ENCODE measurements around the gene FBXL2.
"Not testable (repeated sequence)": the region's sequence is repeated elsewhere in the genome, so short reads cannot be mapped to it uniquely, and the experiment has no call there.

FBXL2 gene

GRCh38 chr3:33388374-33389100, 111.3 kb downstream of the FBXL2 start:
- no peak for DNase-seq

- DNase-seq: no peak
These were observed 112.7 kb downstream of the FBXL2 start for GRCh38 chr3:33389908-33390307.

DNA sequence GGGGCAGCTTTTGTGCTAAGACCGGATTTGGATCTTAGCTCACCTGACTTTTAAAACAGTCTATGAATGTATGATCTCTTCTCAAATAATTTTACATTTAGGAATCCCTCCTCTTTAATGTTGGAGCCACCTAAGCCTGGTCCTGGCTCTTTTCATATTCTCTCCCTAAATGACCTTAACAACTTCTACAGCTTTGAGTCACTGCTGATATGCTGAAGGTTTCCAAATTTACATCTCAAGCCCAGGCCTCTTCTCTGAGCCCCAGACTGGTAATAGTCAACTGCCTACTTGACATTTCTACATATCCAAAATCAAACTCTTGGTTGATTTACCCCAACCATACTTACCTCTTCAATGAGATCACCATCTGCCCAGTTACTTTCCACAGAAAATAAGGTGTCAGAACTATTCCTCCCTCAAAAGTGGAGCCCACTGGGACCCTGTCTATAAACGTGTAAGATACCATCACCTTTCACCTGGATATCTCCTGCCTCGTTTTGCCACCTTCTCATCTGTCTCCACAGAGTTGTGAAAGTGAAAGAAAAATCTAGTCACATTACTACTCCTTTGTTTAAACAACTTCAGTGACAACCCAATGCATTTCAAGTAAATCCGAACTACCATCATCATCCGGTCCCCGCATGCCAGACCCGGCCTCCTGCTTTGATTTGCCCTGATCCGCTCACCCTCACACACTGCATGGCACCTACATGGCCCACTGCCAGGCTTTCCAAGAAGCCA, 114.2 kb downstream of the FBXL2 start:
- DNase-seq: no peak

DNA sequence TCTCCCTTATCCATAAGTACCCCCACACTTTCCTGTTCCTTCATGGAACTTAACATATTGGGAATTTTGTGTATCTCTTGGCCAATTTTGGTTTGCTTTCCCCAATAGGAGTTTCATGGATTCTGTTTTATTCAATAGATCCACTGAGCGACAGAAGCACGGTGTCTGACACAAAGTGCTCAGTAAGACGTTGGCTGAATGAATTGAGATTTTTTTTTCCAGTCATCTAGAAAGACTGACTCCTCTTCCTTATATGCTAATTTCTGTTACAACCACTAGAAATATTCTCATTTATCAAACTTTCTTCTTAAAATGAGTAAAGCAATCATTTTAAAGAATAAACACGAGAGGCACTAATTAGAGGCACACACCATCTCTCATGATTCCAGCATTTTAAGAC, 114.9 kb downstream of the FBXL2 start:
- no peak for DNase-seq

- DNase-seq: no peak
These were observed 115.5 kb downstream of the FBXL2 start for GRCh38 chr3:33392703-33393125.

DNA sequence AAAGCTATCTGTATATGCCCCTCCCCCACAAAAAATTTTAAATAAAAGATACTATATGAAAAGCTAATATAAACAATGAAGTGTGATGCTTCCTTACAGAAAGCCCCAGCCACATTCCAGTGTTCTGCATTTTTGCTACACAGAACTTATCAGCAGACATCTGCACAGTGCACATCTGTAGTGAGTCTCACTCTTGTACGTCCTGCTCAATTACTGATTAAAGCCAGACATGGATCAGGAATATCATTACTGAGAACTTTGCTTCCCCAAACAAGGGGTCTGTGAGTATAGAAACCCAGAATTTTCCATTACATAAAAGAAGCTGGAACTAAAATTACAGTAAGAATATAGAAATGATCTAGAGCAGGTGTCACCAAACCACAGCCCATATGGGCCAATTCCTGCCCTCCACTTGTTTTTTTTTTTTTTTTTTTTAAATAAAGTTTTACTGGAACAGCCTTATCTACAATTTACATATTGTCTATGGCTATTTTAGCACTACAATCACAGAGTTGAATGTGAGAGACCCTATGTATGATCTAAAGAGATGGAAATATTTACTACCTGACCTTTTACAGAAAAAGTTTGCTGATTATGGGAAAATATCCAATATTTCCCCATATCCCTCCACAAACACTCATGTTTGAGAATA, 117.3 kb downstream of the FBXL2 start:
- DNase-seq: no peak

GRCh38 chr3:33395900-33396299, 118.7 kb downstream of the FBXL2 start:
- no peak for DNase-seq

- no peak for DNase-seq
These were observed 121.2 kb downstream of the FBXL2 start for GRCh38 chr3:33398410-33398809.

DNA sequence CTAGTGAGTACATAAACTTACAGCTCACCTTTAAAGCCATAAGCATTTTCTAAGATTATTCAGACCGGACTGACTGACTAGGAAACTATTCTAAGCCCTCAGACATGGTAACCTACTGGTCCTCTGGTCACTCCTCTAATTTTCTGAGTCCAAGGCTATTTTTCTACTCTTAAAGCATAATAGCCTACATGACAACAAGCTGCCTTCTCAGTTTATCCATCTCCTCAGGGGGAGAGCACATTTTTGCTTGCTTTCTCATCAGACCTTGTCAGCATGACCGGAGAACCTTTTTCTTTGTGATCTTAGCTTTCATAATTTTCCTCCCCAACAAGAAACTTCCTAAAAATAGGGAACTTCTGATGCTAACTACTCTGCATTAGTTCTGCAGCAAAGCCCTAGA, 124.5 kb downstream of the FBXL2 start:
- no peak for DNase-seq

DNA sequence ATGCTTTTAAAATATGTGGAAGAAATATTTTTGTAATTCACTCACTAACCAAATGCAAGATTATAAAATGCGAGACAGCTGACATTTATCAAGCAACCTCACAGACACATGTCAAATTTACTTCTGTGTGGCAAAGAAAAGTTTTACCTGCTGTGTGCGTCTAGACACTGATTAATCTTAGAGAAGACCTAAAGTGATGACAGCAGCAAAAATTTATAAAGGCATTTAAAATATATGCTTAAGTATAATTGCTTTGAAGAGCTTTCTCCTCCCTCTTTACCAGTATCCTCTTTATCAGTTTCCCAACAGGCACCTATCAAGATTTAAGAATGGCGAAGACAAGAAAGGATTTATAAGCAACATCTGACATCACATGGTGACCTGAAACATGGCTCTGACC, 125.7 kb downstream of the FBXL2 start:
- DNase-seq: no peak

- DNase-seq: no peak
These were observed 126.5 kb downstream of the FBXL2 start for GRCh38 chr3:33403756-33404155.

GRCh38 chr3:33410816-33411215, 133.6 kb downstream of the FBXL2 start:
- DNase-seq: not testable (repeated sequence)

DNA sequence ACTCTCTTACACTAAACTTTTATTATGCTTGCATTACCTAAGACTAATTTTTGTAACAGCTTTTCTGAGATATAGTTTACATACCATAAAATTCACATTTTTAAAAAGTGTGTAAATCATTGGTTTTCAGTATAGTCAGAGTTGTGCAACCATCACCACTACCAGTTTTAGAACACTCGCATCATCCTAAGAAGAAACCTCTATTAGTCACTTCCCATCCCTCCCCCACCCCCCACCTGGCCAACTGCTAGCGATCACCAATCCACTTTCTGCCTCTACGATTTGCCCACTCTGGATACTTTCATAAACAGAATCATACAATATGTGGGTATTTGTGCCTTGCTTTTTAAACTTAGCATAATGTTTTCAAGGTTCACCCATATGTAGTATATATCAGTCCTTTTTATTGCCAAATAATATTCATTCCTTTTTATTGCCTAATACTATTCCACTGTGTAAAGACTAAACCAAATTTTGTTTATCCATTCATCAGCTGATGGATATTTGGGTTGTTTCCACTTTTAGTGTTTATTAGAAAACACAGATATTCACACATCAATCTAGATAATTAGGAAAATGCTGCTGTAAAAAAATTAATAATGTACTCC, 139.9 kb downstream of the FBXL2 start:
- peak; percentile 61 for DNase-seq

DNA sequence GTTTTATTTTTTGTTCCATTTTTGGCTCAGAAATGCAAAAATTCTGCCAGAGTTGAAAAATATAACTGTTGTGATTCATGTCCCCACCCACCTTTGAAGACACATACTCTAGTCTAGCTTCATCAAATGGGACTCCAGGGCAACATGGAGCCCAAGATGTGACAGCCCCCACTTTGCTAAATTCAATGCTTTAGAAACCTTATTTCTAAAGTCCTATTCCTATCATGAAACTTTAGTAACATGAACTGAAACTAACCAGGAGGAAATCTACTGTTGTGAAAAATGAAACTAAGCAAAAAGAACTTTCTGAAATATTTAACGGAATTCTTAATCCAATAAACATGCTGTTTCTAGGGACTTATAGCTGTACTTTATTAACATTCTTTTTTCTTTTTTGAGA, 142.7 kb downstream of the FBXL2 start:
- no peak for DNase-seq

DNA sequence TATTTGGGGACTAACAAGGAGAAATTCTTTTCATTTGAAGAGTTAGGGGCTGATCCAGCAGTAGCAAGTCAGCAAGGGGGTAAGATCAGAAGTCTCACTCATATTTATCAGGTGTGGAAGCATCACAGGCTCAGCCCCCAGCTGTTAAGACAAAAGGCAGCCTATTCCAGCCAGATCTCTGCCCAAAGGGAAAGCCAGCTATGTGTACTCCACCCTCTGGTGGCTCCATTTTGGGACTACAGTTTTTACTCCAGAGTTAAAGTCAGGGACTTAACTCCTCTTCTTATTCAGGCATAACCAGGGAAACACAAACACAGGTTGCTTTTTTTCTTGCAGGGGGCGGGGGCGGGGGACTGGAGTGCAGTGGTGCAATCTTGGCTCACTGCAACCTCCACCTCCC, 143.7 kb downstream of the FBXL2 start:
- DNase-seq: no peak

DNA sequence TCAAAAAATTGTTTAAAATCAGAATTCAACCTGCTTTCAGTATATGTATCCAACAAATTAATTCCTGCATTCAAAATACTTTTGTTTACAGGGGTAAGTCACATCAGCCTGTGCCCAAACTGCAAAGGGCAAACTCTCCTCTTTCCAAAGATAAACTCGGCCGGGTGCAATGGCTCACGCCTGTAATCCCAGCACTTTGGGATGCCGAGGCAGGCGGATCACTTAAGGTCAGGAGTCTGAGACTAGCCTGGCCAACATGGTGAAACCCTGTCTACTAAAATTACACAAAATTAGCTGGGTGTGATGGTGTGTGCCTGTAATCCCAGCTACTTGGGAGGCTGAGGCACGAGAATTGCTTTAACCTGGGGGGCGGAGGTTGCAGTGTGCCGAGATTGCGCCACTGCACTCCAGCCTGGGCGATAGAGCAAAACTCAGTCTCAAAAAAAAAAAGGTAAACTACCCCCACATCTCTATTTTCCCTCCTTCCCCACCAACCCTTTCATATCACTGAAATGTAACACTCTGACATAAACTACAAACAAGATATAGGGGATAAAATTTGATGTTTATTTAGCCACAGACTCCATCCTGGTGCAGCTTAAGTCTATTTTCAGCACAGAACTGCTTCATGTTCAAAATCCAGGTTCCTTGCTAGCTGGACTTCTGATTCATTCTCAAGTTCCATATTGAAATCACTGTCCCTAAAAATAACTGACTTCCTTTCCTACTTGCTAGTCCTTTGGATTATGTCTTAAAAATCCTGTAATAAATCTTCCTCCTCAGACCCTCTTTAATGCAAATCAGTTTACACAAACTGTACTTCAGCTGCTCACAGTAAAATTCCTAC, 147.6 kb downstream of the FBXL2 start:
- no peak for DNase-seq

GRCh38 chr3:33425453-33425852, 148.2 kb downstream of the FBXL2 start:
- DNase-seq: no peak

DNA sequence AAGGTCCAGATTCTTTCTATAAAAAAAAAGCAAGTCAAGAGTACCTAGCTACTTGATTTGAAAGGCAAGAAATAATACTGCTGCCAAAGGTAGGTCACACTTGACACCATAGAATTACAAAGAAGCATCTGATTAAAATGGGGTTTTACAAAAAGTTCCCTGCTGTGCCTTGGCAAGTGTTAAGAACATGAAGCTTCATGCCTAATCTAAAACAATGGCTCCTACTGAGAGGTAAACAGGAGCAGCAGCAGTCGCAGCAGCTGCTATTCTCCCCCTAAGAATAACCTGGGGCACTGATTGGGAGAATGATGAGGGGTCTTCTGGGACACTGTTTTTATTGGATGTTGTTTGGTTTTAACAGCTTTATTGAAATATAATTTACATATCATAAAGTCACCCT, 148.8 kb downstream of the FBXL2 start:
- no peak for DNase-seq

- no peak for DNase-seq
These were observed 149.5 kb downstream of the FBXL2 start for GRCh38 chr3:33426630-33427317.

- no peak for DNase-seq
These were observed 151.5 kb downstream of the FBXL2 start for GRCh38 chr3:33428734-33429133.

DNA sequence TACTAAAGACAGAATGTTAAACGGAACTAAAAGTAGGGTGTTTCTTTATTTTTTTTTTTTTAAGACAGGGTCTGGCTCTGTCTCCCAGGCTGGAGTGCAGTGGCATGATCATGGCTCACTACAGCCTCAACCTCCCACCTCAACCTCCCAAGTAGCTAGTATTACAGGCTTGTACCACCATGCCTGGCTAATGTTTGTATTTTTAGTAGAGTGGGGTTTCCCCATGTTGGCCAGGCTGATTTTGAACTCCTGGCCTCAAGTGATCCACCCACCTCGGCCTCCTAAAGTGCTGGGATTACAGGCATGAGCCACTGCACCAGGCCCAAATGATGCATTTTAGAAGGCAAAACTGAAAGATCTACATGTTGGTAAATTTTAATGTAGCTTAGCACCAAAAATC, 152.1 kb downstream of the FBXL2 start:
- DNase-seq: not testable (repeated sequence)

DNA sequence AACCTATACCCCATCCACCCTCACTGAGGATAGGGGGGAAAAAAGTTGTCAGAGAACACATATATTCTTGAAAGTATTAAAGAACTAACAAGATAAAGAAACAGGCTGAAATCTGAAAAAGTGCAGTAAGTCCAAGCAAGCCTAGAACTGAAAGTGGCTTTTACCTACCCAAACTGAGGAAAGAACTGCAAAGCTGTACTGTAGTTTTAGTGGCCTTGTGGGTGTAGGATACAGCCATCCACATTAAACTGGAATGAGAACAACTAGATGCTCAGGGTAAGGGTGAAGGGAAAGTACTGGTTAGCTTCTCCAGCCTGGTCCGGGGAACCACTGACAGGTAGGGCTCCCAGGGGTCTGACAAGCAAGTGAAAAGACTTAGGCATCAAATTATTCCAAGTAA, 152.8 kb downstream of the FBXL2 start:
- no peak for DNase-seq

Measured in activated CD4-positive, alpha-beta T cell treated with anti-CD3 and anti-CD28 coated beads, Interleukin-2, amount 50 U/mL, for 16 hours (primary cell).